DOHH2 (cell line): Measurements from ENCODE around the gene SIT1.

Experiments
- H3F3A ChIP-seq: fragments of 200-600 bp; sonication (generic), shearing (Covaris generic); 2 replicates; pipeline ENCODE4 v1.6.0; 2016; ENCODE audit warnings: antibody characterized with exemption, mild to moderate bottlenecking; ENCODE audit not compliant: control insufficient read depth, insufficient read depth
- H3K27ac ChIP-seq: fragments of 200-600 bp; sonication (generic); 2 replicates; pipeline ENCODE4 v1.5.1; 2014; ENCODE audit warnings: low read depth, mild to moderate bottlenecking, low read length, moderate library complexity
- H3K27me3 ChIP-seq: fragments of 200-600 bp; sonication (generic); 2 replicates; pipeline ENCODE4 v1.6.1; 2014; ENCODE audit warnings: mild to moderate bottlenecking, low read length, mixed read lengths; ENCODE audit not compliant: control insufficient read depth
- H3K36me3 ChIP-seq: fragments of 200-600 bp; sonication (generic); 2 replicates; pipeline ENCODE4 v1.6.1; 2014; ENCODE audit warnings: mild to moderate bottlenecking, low read length, moderate library complexity, mixed read lengths; ENCODE audit not compliant: control insufficient read depth
- H3K4me1 ChIP-seq: fragments of 200-600 bp; sonication (generic); 2 replicates; pipeline ENCODE4 v1.6.1; 2014; ENCODE audit warnings: mild to moderate bottlenecking, low read length, mixed read lengths; ENCODE audit not compliant: control insufficient read depth
- H3K4me2 ChIP-seq: fragments of 200-600 bp; sonication (generic); 2 replicates; pipeline ENCODE4 v1.6.0; 2014; ENCODE audit warnings: mild to moderate bottlenecking, low read length, moderate library complexity
- H3K4me3 ChIP-seq: fragments of 200-600 bp; sonication (generic); 2 replicates; pipeline ENCODE4 v1.5.1; 2014; ENCODE audit warnings: mild to moderate bottlenecking, low read length, mixed read lengths
- H3K79me2 ChIP-seq: fragments of 200-600 bp; sonication (generic); 2 replicates; pipeline ENCODE4 v1.6.1; 2014; ENCODE audit warnings: mild to moderate bottlenecking, low read length, mixed read lengths; ENCODE audit not compliant: control insufficient read depth
- H3K9me2 ChIP-seq: fragments of 200-600 bp; sonication (generic); replicated peaks from 2 replicates; pipeline ENCODE4 v1.6.1; 2014; ENCODE audit warnings: mild to moderate bottlenecking, low read length, mixed read lengths; ENCODE audit not compliant: control insufficient read depth
- H3K9me3 ChIP-seq: fragments of 200-600 bp; sonication (generic); 2 replicates; pipeline ENCODE4 v1.6.1; 2014; ENCODE audit warnings: antibody characterized with exemption, low read length, mixed read lengths; ENCODE audit not compliant: control insufficient read depth, insufficient read depth
- H4K20me1 ChIP-seq: fragments of 200-600 bp; sonication (generic); 2 replicates; pipeline ENCODE4 v1.6.0; 2014; ENCODE audit warnings: low read depth, mild to moderate bottlenecking, antibody characterized with exemption, low read length, moderate library complexity; ENCODE audit not compliant: control insufficient read depth, insufficient read depth
- EZH2phosphoT487 ChIP-seq: fragments of 200-600 bp; sonication (generic); IDR thresholded peaks from 2 replicates; pipeline ENCODE4 v1.6.1; 2017; ENCODE audit warnings: borderline replicate concordance, mild to moderate bottlenecking, antibody characterized with exemption, low read length, moderate library complexity, mixed read lengths
- TF ChIP-seq, protein P1 (sequence below): fragments of 200-600 bp; sonication (generic); IDR thresholded peaks from one replicate; pipeline ENCODE4 v1.5.1; 2014; ENCODE audit warnings: antibody characterized with exemption, mild to moderate bottlenecking, low read depth, low read length; ENCODE audit not compliant: poor library complexity, severe bottlenecking

SIT1 gene

GRCh38 chr9:35628389-35628991 is 22.2 kb downstream of the SIT1 start:
- H3K9me2 ChIP-seq = no peaks in the 10 kb centered on the region
- no peaks in the 10 kb centered on the region for H3K36me3 ChIP-seq
- no peaks in the 10 kb centered on the region for H3K9me3 ChIP-seq
- no peak overlapping the region for H3K27ac ChIP-seq
- peaks cover under 1% of the 10 kb centered on the region for H3K4me1 ChIP-seq
- no peak overlapping the region for H3K4me3 ChIP-seq
- H4K20me1 ChIP-seq = no peaks in the 10 kb centered on the region
- H3K4me2 ChIP-seq = no peak overlapping the region
- H3K27me3 ChIP-seq = no peaks in the 10 kb centered on the region
- no peaks in the 10 kb centered on the region for H3K79me2 ChIP-seq
- H3F3A ChIP-seq = peaks cover 7% of the 10 kb centered on the region; the same call in 1 of the 2 replicates
- TF ChIP-seq, protein P1, sequence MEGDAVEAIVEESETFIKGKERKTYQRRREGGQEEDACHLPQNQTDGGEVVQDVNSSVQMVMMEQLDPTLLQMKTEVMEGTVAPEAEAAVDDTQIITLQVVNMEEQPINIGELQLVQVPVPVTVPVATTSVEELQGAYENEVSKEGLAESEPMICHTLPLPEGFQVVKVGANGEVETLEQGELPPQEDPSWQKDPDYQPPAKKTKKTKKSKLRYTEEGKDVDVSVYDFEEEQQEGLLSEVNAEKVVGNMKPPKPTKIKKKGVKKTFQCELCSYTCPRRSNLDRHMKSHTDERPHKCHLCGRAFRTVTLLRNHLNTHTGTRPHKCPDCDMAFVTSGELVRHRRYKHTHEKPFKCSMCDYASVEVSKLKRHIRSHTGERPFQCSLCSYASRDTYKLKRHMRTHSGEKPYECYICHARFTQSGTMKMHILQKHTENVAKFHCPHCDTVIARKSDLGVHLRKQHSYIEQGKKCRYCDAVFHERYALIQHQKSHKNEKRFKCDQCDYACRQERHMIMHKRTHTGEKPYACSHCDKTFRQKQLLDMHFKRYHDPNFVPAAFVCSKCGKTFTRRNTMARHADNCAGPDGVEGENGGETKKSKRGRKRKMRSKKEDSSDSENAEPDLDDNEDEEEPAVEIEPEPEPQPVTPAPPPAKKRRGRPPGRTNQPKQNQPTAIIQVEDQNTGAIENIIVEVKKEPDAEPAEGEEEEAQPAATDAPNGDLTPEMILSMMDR = no peak
- no peak for TF ChIP-seq EZH2phosphoT487

DNA sequence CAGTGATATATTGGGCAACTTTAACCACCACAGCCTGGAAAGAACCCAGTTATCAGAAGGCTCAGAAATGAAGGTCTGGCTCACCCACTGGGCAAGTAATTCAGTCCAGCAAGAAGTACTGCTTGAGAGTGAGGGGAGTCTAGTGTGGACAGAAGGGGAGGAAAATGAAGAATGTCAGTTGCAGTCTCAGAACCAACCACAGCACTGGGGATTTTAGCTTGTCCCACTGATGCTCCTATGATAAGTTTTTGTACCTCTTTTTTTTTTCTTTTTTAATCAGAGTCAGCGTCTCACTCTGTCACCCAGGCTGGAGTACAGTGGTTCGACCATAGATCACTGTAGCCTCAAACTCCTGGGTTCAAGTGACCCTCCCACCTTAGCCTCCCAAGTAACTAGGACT is 23.2 kb downstream of the SIT1 start:
- H3F3A ChIP-seq = peaks cover 9% of the 10 kb centered on the region
- H3K4me3 ChIP-seq = no peak overlapping the region
- no peaks in the 10 kb centered on the region for H3K36me3 ChIP-seq
- H3K4me1 ChIP-seq = no peaks in the 10 kb centered on the region
- H3K79me2 ChIP-seq = no peaks in the 10 kb centered on the region
- no peaks in the 10 kb centered on the region for H3K9me3 ChIP-seq
- H3K27me3 ChIP-seq = no peaks in the 10 kb centered on the region
- H4K20me1 ChIP-seq = no peaks in the 10 kb centered on the region
- no peak overlapping the region for H3K4me2 ChIP-seq
- no peak overlapping the region for H3K27ac ChIP-seq
- no peaks in the 10 kb centered on the region for H3K9me2 ChIP-seq
- no peak for TF ChIP-seq EZH2phosphoT487
- TF ChIP-seq, protein P1 = no peak

- H3K36me3 ChIP-seq = 0 out of 2 replicates have a peak, but pooled peaks cover 5% of the 10 kb centered on the region
- H3K27ac ChIP-seq = peak overlapping the region; percentile 76
- no peaks in the 10 kb centered on the region for H3K79me2 ChIP-seq
- H3K9me2 ChIP-seq = no peaks in the 10 kb centered on the region
- no peaks in the 10 kb centered on the region for H3K9me3 ChIP-seq
- no peaks in the 10 kb centered on the region for H3K27me3 ChIP-seq
- peak overlapping the region; percentile 72 for H3K4me3 ChIP-seq
- H3F3A ChIP-seq = peaks cover 44% of the 10 kb centered on the region
- H3K4me1 ChIP-seq = peaks cover 63% of the 10 kb centered on the region
- peak overlapping the region; percentile 99 for H3K4me2 ChIP-seq
- H4K20me1 ChIP-seq = no peaks in the 10 kb centered on the region
- no peak for TF ChIP-seq EZH2phosphoT487
- TF ChIP-seq, protein P1 = no peak
Measured at GRCh38 chr9:35619800-35620158, 31.0 kb downstream of the SIT1 start.
